ENCODE measurements around the gene OCLN.
A peak's percentile ranks its signal among the peaks of the same experiment; 100 is the strongest.
"Not testable (repeated sequence)": the region's sequence is repeated elsewhere in the genome, so short reads cannot be mapped to it uniquely, and the experiment has no call there.

OCLN gene, protein sequence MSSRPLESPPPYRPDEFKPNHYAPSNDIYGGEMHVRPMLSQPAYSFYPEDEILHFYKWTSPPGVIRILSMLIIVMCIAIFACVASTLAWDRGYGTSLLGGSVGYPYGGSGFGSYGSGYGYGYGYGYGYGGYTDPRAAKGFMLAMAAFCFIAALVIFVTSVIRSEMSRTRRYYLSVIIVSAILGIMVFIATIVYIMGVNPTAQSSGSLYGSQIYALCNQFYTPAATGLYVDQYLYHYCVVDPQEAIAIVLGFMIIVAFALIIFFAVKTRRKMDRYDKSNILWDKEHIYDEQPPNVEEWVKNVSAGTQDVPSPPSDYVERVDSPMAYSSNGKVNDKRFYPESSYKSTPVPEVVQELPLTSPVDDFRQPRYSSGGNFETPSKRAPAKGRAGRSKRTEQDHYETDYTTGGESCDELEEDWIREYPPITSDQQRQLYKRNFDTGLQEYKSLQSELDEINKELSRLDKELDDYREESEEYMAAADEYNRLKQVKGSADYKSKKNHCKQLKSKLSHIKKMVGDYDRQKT

DNA sequence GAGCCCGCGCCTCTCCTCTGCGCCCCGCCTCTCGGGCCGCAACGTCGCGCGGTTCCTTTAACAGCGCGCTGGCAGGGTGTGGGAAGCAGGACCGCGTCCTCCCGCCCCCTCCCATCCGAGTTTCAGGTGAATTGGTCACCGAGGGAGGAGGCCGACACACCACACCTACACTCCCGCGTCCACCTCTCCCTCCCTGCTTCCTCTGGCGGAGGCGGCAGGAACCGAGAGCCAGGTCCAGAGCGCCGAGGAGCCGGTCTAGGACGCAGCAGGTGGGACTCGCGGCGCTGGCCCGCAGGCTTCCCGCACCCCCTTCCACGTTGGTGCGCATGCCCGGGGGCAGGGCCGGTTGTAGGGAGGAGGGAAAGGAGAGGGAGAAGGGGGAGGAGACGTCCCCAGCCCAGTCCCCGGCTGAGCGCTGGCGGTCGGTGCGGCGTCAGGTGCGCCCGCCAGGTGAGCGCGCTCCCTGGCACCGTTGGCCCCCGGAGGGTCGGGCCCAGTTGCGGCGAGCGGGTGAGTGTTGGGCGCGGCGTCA lies at the start of gene OCLN:
Gene OCLN, plus strand, starts transcription at position 400 of the 532 bp plus-strand sequence. CDS start 11,455 bp downstream, outside the sequence.
- DNase-seq = peak; percentile 78 to 92

DNA sequence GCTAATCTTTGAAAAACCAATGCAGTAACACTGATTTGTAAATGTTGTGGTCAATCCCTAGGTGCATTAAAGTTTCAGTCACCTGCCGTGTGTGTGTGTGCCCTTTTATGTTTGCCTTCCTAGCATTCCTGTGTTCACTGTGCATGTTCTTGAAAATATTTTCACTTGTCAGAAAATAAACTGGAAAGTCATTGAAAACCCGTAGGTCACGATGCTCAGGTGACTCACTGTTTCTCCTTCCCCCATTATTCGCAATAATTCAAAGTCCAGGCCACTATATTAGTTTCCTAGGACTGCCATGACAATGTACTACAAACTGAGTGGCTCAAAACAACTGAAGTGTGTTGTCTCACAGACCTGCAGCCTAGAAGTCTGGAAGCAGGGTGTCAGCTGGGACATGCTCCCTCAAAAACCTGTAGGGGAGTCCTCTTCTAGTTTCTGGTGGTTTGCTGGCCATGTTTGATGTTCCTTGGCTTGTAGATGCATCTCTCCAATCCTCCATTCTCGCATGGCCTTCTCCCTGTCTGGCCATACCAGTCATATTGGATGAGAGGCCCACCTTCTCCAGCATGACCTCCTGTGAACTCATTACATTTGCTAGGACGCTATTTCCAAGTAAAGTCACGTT lies 48.3 kb upstream of the OCLN start:
- no peak for DNase-seq

DNA sequence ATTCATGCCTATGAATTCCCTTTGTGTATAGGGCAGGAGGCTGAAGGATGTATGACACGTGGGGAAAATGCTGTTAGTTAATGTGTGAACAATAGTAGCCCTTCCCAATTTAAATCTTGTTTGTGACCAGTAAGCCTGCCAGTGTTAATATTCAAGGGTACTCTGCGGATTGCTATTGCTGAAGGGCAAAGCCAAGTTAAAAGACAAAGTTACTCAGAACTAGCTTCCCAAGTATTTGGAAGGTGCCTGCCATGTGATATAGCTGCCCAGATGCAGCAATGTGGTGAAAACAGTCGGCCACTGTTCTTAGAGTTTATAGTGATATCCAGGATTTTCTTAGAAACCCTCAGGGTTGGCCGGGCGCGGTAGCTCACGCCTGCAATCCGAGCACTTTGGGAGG lies 43.1 kb upstream of the OCLN start:
- no peak for DNase-seq

DNA sequence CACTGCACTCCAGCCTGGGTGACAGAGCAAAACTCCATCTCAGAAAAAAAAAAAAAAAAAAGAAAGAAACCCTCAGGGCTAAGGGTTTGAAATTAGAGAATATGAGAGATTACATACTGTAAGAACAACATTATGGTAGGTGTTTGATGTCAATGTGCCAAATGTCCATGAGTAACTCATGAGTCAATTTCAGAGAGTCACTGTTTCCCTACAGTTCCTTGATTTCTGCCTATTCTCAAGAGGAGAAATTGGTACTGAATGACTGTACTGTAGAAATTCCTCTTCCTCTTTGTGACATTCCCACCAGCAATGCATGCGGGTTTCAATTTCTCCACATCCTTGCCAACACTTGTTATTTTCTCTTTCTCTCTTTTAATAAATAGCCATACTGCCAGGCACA lies 42.5 kb upstream of the OCLN start:
- DNase-seq = no peak

DNA sequence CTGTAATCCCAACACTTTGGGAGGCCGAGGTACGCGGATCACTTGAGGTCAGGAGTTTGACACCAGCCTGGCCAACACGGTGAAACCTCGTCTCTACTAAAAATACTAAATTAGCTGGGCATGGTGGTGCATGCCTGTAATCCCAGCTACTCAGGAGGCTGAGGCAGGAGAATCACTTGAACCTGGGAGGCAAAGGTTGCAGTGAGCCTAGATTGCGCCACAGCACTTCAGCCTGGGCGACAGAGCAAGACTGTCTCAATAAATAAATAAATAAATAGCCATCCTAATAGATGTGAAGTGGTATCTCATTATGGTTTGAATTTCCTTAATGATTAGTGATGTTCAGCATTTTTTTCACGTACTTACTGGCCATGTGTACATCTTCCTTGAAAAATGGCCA lies 42.1 kb upstream of the OCLN start:
- DNase-seq = not testable (repeated sequence)

DNA sequence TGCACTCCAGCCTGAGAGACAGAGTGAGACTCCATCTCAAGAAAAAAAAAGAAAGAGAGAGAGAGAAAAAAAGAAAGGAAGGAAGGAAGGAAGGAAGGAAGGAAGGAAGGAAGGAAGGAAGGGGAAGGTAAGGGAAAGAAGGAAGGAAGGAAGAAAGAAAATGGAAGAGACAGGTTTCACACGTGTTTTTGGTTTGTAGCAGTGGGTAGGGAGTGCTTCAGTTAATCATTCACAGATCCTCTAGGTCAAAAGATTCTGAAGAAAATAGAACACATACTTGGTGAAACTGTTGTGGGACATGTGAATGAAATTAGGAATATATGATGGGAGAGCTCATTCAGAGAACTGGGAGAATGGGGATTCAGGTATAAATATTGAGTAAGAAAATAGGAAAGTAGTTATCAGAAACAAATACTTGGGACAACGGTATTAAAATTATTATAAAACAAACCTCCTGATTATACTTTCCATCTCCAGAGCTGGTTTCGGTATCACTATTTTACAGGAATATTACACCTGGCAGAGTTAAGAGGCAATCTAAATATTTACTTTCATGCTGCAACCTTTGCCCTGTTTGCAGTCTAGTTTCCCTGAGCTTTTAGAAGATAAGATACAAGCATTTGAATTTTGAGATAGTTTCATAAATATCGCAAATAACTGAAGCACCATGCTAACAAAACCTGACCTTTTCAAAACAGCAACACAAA lies 40.5 kb upstream of the OCLN start:
- DNase-seq = peak; percentile 3 to 45

DNA sequence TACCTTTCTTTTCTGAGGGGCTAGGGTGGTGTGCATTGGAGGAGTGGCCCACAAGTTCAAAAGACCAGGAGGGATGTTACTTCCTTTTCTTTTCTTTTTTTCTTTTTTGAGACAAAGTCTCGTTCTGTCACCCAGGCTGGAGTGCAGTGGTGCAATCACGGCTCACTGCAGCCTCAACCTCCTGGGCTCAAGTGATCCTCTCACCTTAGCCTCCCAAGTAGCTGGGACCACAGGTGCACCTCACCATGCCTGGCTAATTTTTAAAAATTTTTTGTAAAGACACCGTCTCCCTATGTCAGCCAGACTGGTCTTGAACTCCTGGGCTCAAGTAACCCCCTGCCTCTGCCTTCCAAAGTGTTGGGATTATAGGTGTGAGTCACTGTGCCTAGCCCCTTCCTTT lies 39.1 kb upstream of the OCLN start:
- not testable (repeated sequence) for DNase-seq

DNA sequence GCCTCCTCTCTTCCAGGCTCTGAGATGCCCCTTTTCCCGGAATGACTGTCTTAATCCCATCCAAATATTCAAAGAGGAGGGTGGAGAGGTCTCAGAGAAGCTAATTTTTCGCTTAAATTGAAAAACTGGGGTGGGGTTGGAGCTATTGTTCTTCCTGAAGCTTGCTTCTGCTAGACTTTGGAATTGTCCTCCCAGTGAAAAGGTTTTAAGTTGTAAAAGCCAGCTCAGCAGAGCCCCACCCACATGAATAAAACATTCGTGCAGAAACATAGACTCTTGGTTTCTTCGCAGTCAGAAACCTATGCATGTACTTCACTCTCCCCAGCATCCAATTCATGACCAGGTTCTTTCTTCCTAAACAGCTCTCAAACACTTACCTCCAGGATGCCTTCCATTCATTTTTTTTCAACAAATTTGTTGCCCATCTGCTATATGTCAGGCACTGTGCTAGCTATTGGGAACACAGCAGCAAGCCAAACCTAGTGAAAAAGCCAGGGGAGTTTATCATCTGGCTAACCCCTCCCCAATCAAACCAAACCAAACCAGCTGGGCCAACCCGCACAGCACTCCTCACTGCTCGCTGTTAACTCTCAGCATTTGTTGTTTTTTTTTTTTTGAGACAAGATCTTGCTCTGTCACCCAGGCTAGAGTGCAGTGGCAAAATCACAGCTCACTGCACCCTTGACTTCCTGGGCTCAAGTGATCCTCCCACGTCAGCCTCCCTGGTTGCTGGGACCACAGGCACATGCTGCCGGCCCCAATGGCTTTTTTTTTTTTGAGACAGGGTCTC lies 37.9 kb upstream of the OCLN start:
- peak in 1 of 2 experiments; percentile 4 for DNase-seq

DNA sequence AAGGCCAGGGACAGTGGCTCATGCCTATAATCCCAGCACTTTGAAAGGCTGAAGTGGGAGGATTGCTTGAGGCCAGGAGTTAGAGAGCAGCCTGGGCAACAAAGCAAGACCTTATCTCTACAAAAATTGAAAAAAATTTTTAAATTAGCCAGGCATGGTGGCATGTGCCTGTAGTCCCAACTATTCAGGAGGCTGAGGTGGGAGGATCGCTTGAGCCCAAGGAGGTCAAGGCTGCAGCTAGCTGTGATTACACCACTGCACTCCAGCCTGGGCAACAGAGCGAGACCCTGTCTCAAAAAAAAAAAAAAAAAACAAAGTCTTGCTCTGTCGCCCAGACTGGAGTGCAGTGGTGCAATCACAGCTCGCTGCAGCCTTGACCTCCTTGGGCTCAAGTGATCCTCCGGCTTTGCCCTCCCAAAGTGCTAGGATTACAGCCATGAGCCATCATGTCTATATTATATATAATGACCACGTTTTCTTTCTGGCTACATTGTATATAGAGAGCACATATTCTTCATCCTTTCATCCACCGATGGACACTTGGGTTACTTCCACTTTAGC lies 37.1 kb upstream of the OCLN start:
- DNase-seq = not testable (repeated sequence)

DNA sequence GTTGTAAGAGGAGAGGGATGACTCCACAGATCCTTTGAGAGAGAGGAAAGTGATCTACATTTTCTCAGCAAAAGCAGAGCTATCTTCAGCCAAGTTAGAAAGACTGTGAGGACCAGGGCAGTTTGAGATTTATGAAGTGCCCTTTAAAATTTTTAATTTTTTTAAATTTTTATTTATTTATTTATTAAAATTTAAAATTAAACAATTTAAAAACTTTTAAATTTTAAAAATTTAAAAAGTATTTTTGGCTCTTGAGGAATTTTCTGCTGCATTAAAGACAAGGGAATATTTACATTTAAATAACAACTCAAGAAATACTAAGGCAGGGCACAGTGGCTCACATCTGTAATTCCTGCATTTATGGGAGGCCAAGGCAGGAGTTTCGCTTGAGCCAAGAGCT lies 30.4 kb upstream of the OCLN start:
- DNase-seq = no peak

DNA sequence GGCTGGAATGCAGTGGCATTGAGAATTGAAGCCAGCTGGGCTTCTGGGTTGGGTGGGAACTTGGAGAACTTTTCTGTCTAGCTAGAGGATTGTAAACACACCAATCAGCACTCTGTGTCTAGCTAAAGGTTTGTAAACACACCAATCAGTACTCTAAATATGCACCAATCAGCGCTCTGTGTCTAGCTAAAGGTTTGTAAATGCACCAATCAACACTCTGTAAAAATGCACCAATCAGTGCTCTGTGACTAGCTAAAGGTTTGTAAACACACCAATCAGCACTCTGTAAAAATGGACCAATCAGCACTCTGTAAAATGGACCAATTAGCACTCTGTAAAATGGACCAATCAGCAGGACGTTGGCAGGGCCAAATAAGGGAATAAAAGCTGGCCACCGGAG lies 26.2 kb upstream of the OCLN start:
- DNase-seq = not testable (repeated sequence)

DNA sequence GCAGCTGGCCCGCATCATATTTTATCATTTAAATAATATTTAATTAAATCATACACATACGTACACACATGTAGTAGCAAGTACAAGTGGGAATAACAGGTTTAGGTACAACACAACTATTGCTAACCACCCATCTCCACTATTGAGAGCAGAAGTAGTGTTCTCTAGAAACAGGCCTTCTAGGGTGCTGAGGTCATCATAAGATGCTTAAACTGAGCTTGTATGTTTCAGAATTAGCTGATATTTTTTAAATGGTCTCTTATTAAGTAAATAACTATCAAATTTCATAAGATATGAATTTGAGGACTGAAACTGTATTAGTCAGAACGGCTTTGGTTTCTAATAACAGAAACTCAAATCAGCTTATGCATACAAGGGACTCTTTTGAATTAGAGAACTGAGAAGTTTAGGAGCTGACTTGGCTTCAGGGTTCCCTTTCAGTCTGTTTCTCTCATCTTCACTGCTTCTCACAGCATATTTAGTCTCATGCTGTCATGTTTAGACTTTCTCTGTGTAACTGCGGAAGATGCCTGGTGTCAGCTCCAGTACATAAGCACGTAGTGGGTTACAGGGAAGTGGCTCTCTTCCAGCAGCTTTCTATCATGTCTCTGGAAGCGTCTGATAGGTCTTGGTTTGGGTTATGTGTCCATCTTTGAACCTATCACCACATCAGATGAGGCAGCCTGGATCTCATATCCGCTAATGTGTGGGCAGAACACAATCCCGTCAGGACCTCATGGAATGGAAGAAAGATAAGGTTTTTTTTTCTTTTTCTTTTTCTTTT lies 25.0 kb upstream of the OCLN start:
- no peak for DNase-seq

DNA sequence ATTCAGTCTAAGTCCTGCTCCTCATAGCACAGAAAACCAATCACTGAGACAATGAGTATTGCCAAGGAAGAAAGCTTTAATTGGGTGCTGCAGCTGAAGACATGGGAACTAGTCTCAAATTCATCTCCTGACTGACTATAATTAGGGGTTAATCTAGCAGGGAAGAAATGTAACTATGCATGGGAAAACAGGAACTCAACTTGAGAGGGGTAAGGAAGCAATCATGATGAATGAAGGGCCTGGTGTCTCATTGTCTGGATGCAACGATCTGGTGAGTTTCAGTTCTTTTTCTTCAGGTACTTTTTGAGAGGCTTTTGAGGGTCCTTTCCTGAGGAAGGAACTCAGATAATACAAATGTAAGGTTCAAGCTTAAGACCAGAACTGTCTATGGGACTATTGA lies 24.0 kb upstream of the OCLN start:
- DNase-seq = no peak

DNA sequence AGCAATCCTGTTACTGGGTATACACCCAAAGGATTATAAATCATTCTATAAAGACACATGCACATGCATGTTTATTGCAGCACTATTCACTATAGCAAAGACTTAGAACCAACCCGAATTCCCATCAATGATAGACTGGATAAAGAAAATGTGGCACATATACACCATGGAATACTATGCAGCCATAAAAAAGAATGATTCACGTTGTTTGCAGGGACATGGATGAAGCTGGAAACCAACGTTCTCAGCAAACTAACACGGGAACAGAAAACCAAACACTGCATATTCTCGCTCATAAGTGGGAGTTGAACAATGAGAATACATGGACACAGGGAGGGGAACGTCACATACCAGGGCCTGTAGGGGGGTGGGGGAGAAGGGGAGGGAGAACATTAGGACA lies 21.1 kb upstream of the OCLN start:
- DNase-seq = not testable (repeated sequence)

DNA sequence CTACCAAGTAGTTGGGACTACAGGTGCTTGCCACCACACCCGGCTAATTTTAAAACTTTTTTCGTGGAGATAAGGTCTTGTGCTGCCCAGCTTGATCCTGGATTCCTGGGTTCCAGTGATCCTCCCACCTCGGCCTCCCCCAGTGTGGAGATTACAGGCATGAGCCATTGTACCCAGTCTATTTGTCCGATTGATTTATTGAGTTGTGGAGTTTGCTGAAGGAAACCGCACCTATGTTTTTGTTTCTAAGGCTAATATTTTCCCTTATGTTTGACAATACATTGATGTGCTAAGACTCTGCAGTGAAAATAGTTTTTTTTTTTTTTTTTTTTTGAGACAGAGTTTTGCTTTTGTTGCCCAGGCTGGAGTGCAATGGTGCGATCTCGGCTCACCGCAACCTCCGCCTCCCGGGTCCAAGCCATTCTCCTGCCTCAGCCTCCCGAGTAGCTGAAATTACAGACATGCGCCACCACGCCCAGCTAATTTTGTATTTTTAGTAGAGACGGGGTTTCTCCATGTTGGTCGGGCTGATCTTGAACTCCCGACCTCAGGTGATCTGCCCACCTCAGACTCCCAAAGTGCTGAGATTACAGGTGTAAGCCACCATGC lies 20.0 kb upstream of the OCLN start:
- not testable (repeated sequence) for DNase-seq

DNA sequence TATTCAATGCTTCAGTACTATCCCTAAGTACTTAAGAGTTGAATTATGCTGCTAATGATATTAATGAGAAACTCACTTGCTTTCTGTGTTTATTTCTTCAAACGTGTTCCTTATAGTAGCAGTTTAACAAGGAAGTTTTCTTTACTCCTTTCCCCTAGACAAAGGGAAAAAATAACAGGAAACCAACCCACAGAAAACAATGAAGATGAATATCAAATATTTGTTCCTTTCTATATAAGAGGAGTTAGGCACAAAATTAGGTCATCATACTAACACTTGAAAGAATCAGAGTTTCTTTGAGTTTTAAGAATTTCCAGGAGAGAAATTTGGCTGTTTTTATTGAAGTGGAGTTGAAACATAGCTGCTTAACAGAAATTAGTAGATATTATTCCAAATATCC lies 15.4 kb upstream of the OCLN start:
- no peak for DNase-seq

DNA sequence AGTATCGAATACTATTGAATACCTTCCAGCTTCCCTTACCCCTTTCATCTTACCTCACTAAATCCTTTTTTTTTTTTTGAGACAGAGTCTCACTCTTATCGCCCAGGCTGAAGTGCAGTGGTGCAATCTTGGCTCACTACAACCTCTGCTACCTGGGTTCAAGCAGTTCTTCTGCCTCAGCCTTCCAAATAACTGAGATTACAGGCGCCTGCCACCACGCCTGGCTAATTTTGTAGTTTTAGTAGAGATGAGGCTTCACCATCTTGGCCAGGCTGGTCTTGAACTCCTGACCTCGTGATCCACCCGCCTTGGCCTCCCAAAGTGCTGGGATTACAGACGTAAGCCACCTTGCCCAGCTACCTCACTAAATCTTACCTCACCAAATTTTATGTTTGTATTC lies 14.3 kb upstream of the OCLN start:
- not testable (repeated sequence) for DNase-seq

DNA sequence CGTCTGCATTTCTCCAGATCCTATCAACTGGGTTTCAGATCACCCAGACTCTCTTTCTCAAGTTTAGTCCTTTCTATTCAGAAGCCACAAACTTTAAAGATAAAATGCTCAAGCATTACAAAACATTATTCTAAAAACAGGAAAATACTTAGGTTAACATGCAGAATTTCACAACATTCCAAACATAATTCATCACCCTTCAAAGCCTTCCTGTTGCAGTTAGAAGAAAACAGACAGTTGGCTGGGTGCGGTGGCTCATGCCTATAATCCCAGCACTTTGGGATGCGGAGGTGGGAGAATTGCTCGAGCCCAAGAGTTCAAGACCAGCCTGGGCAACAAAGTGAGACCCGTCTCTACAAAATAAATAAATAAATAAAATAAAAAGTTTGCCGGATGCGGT lies 7.7 kb upstream of the OCLN start:
- DNase-seq = no peak

DNA sequence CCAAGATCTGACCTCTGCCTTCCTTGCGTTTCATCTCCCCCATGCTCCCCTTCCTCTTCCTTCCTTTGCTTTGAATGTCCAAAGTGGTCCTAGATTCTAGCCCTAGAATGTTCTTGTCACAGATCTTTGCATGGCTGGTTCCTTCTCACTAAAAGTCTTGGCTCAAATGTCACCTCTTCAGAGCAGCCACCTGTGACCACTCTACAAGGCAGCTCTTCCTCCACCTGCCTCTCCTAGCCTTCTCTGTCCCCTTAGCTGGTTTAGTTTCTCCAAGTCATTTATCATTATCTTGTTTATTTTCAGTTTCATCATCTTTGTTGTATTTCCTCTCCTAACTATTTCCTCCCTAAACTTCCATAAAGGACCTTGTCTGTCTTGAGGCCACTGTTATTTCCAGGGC lies 7.1 kb upstream of the OCLN start:
- no peak for DNase-seq

DNA sequence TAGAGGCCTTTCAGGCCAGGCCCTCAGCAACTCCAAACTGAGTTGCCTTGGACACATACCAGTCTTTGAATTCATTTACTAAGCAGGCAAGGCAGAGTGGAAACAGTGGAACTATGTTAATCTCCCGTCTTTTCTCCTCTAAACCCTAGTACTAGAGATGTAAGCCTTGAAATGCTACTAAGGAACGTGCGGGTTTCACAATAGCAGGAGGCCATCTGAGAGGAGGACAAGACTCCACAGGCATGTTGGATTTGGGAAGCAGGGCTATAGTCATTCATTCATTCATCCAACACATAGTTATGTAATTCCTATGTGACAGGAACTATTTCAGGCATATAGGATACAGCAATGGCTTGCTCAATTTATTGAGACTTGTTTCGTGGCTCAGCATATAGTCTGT lies 3.3 kb upstream of the OCLN start:
- no peak for DNase-seq

DNA sequence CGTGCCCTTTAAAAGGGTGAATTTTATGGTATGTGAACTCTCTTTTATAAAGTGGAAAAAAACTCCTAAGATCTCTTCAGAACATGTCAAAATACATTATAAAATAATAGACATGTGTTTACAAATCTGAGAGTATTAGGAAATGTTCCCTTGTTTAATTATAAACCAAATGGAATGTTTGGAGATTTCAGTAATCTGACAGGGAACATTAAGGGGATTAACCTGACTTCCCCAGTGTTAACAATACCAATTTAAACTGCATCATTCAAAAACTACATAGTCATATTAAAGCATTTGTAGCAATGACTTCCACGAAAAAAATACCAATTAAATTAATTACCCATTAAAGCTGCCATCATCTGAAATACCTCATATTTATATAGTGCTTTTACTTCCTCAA lies 1.6 kb upstream of the OCLN start:
- DNase-seq = no peak
